H1 (cell line): Measurements from ENCODE around the gene GNAO1. TPM values are rescaled to one million over a fixed set of nuclear protein-coding genes. Genes with fewer than 3 reads are reported as not detected.

Source experiments
- CTCF ChIA-PET: fragments of 300-600 bp; sonication (Branson Sonifier 250); formaldehyde crosslinking; loops from one replicate; lab custom pipeline; 2021; ENCODE audit not compliant: partially characterized antibody; lab: Charles Lee
- POLR2A ChIA-PET: fragments of 300-600 bp; sonication (Branson Sonifier 250); formaldehyde crosslinking; loops from one replicate; lab custom pipeline; 2021; ENCODE audit warnings: inconsistent platforms; ENCODE audit not compliant: partially characterized antibody; lab: Charles Lee
- DNase-seq, 2 experiments: peaks; one replicate each; pipeline versions ENCODE4 v3.0.0 to v3.0.0-alpha.2; 2010 to 2022; ENCODE audit warnings: low spot score in 2 of 2, low read depth in 1 of 2, mixed read lengths in 1 of 2
- FAIRE-seq: peaks from 2 replicates; lab custom pipeline; 2011; peaks lifted over from hg19 to GRCh38; lab: Jason Lieb, UNC
- H2AFZ ChIP-seq: 2 replicates; pipeline ENCODE4 v1.8.1; 2012; ENCODE audit warnings: low read length, inconsistent platforms
- H2AK5ac ChIP-seq: 2 replicates; pipeline ENCODE4 v1.6.1; 2013; ENCODE audit warnings: low read depth, low read length
- H2BK120ac ChIP-seq: replicated peaks from 2 replicates; pipeline ENCODE3; 2013; ENCODE audit warnings: low read depth, low read length, inconsistent platforms
- H2BK12ac ChIP-seq: 2 replicates; pipeline ENCODE4 v1.6.1; 2013; ENCODE audit warnings: low read depth, low read length
- H2BK15ac ChIP-seq: 2 replicates; pipeline ENCODE4 v1.6.1; 2013; ENCODE audit warnings: low read length
- H2BK20ac ChIP-seq: 2 replicates; pipeline ENCODE4 v1.6.1; 2013; ENCODE audit warnings: low read length
- H2BK5ac ChIP-seq: 2 replicates; pipeline ENCODE4 v1.6.1; 2013; ENCODE audit warnings: low read depth, low read length
- H3K14ac ChIP-seq: 2 replicates; pipeline ENCODE4 v1.6.1; 2013; ENCODE audit warnings: inconsistent platforms; ENCODE audit not compliant: insufficient read length
- H3K18ac ChIP-seq: 2 replicates; pipeline ENCODE4 v1.6.1; 2013; ENCODE audit warnings: low read length; ENCODE audit errors: extremely low read depth
- H3K23ac ChIP-seq: 2 replicates; pipeline ENCODE4 v1.6.1; 2013; ENCODE audit warnings: inconsistent platforms; ENCODE audit not compliant: insufficient read length
- H3K23me2 ChIP-seq: 2 replicates; pipeline ENCODE4 v1.6.1; 2013; ENCODE audit warnings: low read depth, low read length
- H3K27ac ChIP-seq: 2 replicates; pipeline ENCODE4 v1.6.1; 2011; ENCODE audit warnings: low read depth, low read length, inconsistent platforms
- H3K27me3 ChIP-seq, 4 experiments: replicated peaks in 1 of 4; 1 replicate in 1 of 4; 2 replicates in 3 of 4; pipeline versions ENCODE4 v1.6.1 to v1.8.1; 2011 to 2013; ENCODE audit warnings: low read length in 3 of 4, mild to moderate bottlenecking in 3 of 4, inconsistent platforms in 2 of 4, mixed read lengths in 2 of 4, moderate library complexity in 1 of 4; ENCODE audit not compliant: control insufficient read depth in 3 of 4, insufficient read depth in 3 of 4; ENCODE audit errors: extremely low read depth in 1 of 4
- H3K36me3 ChIP-seq, 4 experiments: 2 replicates each; pipeline versions ENCODE4 v1.6.1 to v1.8.1; 2011 to 2013; ENCODE audit warnings: mild to moderate bottlenecking in 4 of 4, low read length in 3 of 4, moderate library complexity in 2 of 4, control low read depth in 1 of 4, inconsistent platforms in 1 of 4; ENCODE audit not compliant: insufficient read depth in 4 of 4, control insufficient read depth in 2 of 4
- H3K4ac ChIP-seq: replicated peaks from 2 replicates; pipeline ENCODE3; 2013; ENCODE audit warnings: low read length, low read depth, mixed read lengths, inconsistent platforms; ENCODE audit not compliant: insufficient read length
- H3K4me1 ChIP-seq, 4 experiments: replicated peaks in 1 of 4; 1 replicate in 1 of 4; 2 replicates in 3 of 4; pipeline versions ENCODE4 v1.6.1 to v1.8.1; 2011 to 2013; ENCODE audit warnings: low read length in 3 of 4, inconsistent platforms in 2 of 4, mixed read lengths in 1 of 4; ENCODE audit not compliant: insufficient read depth in 4 of 4, control insufficient read depth in 3 of 4
- H3K4me2 ChIP-seq, 2 experiments: 2 replicates each; pipeline versions ENCODE4 v1.6.1 to v1.8.1; 2011 to 2013; ENCODE audit warnings: low read depth in 2 of 2, low read length in 2 of 2, control low read depth in 1 of 2, inconsistent platforms in 1 of 2, mild to moderate bottlenecking in 1 of 2; ENCODE audit not compliant: insufficient read depth in 1 of 2
- H3K4me3 ChIP-seq, 4 experiments: fragments of 200-600, 300-600 bp in 1 of 4; sonication (generic), shearing (Covaris generic), sonication (Bioruptor Twin) in 1 of 4; 2 replicates each; pipeline versions ENCODE4 v1.5.1 to v1.8.1; 2011 to 2016; ENCODE audit warnings: low read length in 4 of 4, low read depth in 3 of 4, control low read depth in 2 of 4, inconsistent platforms in 2 of 4, mild to moderate bottlenecking in 2 of 4, mixed read lengths in 1 of 4, moderate library complexity in 1 of 4; ENCODE audit not compliant: insufficient read depth in 2 of 4; ENCODE audit errors: extremely low read depth in 1 of 4
- H3K56ac ChIP-seq: replicated peaks from 2 replicates; pipeline ENCODE3; 2013; ENCODE audit warnings: low read depth, mild to moderate bottlenecking, mixed read lengths, low read length, inconsistent platforms; ENCODE audit not compliant: insufficient read length
- H3K79me1 ChIP-seq: 2 replicates; pipeline ENCODE4 v1.6.1; 2013; ENCODE audit warnings: low read depth, low read length, control low read depth
- H3K79me2 ChIP-seq, 2 experiments: 2 replicates each; pipeline versions ENCODE4 v1.6.1 to v1.8.1; 2012 to 2013; ENCODE audit warnings: low read length in 2 of 2, mild to moderate bottlenecking in 2 of 2, inconsistent platforms in 1 of 2; ENCODE audit not compliant: insufficient read depth in 2 of 2, control insufficient read depth in 1 of 2
- H3K9ac ChIP-seq, 4 experiments: replicated peaks in 1 of 4; 1 replicate in 1 of 4; 2 replicates in 3 of 4; pipeline versions ENCODE4 v1.6.1 to v1.8.1; 2011 to 2013; ENCODE audit warnings: low read depth in 3 of 4, low read length in 3 of 4, control low read depth in 2 of 4, mild to moderate bottlenecking in 2 of 4, moderate library complexity in 2 of 4, inconsistent platforms in 1 of 4; ENCODE audit errors: extremely low read depth in 1 of 4
- H3K9me3 ChIP-seq, 2 experiments: 2 replicates each; pipeline versions ENCODE4 v1.6.1 to v1.8.1; 2012 to 2013; ENCODE audit warnings: mild to moderate bottlenecking in 2 of 2, moderate library complexity in 2 of 2, control low read depth in 1 of 2, inconsistent platforms in 1 of 2, low read depth in 1 of 2, low read length in 1 of 2, mixed read lengths in 1 of 2; ENCODE audit not compliant: insufficient read depth in 2 of 2
- H4K20me1 ChIP-seq, 2 experiments: replicated peaks in 1 of 2; 2 replicates each; pipeline versions ENCODE3 to v1.8.1; 2011 to 2013; ENCODE audit warnings: inconsistent platforms in 2 of 2, low read length in 2 of 2, mild to moderate bottlenecking in 1 of 2; ENCODE audit not compliant: insufficient read depth in 2 of 2, control insufficient read depth in 1 of 2
- H4K5ac ChIP-seq: 2 replicates; pipeline ENCODE4 v1.6.1; 2013; ENCODE audit warnings: low read length, low read depth, mixed read lengths, inconsistent platforms; ENCODE audit not compliant: insufficient read length
- H4K8ac ChIP-seq: 2 replicates; pipeline ENCODE4 v1.8.0; 2013; ENCODE audit warnings: mild to moderate bottlenecking, moderate library complexity, low read length, inconsistent platforms; ENCODE audit not compliant: insufficient read depth; ENCODE audit errors: extremely low read depth
- H4K91ac ChIP-seq: replicated peaks from 2 replicates; pipeline ENCODE3; 2013; ENCODE audit warnings: low read length, mixed read lengths, inconsistent platforms; ENCODE audit not compliant: insufficient read length
- SP2 ChIP-seq: IDR thresholded peaks from 2 replicates; pipeline ENCODE4 v1.6.1; 2012; ENCODE audit warnings: mild to moderate bottlenecking, low read length, inconsistent platforms
- SP4 ChIP-seq: IDR thresholded peaks from 2 replicates; pipeline ENCODE4 v1.6.1; 2012; ENCODE audit warnings: low read length, inconsistent platforms
- TBP ChIP-seq: IDR thresholded peaks from 2 replicates; pipeline ENCODE4 v1.6.1; 2011; ENCODE audit warnings: low read depth, low read length, improper control_type of control experiment
- ZNF274 ChIP-seq: IDR thresholded peaks from 2 replicates; pipeline ENCODE4 v1.7.0; 2012; ENCODE audit warnings: low read length, borderline replicate concordance; ENCODE audit errors: extremely low read depth
- WGBS, 2 experiments: shearing (Covaris generic) in 1 of 2; methylation state at CpG; one replicate each; pipeline versions ENCODE4 v1.1.6 to v1.1.7; 2013 to 2015; ENCODE audit warnings: low lambda C conversion rate in 2 of 2, mixed read lengths in 2 of 2, inconsistent platforms in 1 of 2, low coverage in 1 of 2, missing lambda C conversion rate in 1 of 2; ENCODE audit not compliant: insufficient replicate concordance in 2 of 2, insufficient coverage in 1 of 2, insufficient read length in 1 of 2; ENCODE audit errors: extremely low coverage in 1 of 2, missing lambda C conversion rate in 1 of 2; 5-methylcytosine and 5-hydroxymethylcytosine counted together
- polyA plus RNA-seq, 7 experiments: library from polyadenylated mRNA; depleted of rRNA in 3 of 7; stranded (reverse) in 5 of 7; unstranded in 2 of 7; fragments of >200 nt in 5 of 7; fragments of 200-250 nt in 2 of 7; gene quantifications; 1 replicate in 5 of 7; 2 replicates in 1 of 7; 4 replicates in 1 of 7; pipeline versions ENCODE4 v1.2.1 to v1.2.3, GENCODE V29; 2011 to 2013; ENCODE audit warnings: missing spikeins in 2 of 7, mixed read lengths in 2 of 7
- total RNA-seq: library from RNA; stranded (reverse); fragmentation: NEBNext Ultra II Directional; extraction: Animal tissue kit (Norgen Biotek cat#: 25700); gene quantifications from 2 replicates; pipeline ENCODE4 v1.2.1, GENCODE V29; 2021

The GNAO1 gene
- total and polyA plus RNA-seq, 2 of the 8 experiments (the other 6 are each of a cell fraction or from before 2014, with no cell fraction given) = 6.7 to 34.4 TPM

GRCh38 chr16:56278196-56278855 lies 87.0 kb downstream of the GNAO1 start:
- no peak overlapping the region for H2BK120ac ChIP-seq
- H3K23ac ChIP-seq = no peak overlapping the region
- no peak overlapping the region for H3K14ac ChIP-seq
- CTCF ChIA-PET = interaction anchor here (0.6 to 6.6 kb wide), 20 partner anchors 8 to 225 kb away, joined by 3 to 70 read pairs (median 4); no protein-coding TSS in a partner anchor
- H3K4me1 ChIP-seq = peaks cover 0 to 34% (median 30%) of the 10 kb centered on the region in 4 experiments; a peak in 6 of 7 replicates
- H3K36me3 ChIP-seq = peaks cover 0 to 5% (median 0%) of the 10 kb centered on the region in 4 experiments; a peak in 1 of 8 replicates
- H3K79me2 ChIP-seq = no peaks in the 10 kb centered on the region
- no peak overlapping the region; the same call in 1 of the 2 replicates for H2AK5ac ChIP-seq
- peak overlapping the region; percentile 38 for H4K91ac ChIP-seq
- H2BK20ac ChIP-seq = peak overlapping the region; percentile 75; the same call in 1 of the 2 replicates
- 94% methylated on average over 9 of the region's 9 CpGs; no CpG with 5 or more reads in 1 of the 2 experiments for WGBS, 2 experiments
- H3K9me3 ChIP-seq = peaks cover 0 to 8% of the 10 kb centered on the region in 2 experiments; a peak in 2 of 4 replicates
- H3K4me2 ChIP-seq = no peak overlapping the region
- peak overlapping the region; percentile 29 for H3K18ac ChIP-seq
- no peak overlapping the region for H2AFZ ChIP-seq
- TF ChIP-seq TBP (no peak), SP2 (no peak), SP4 (no peak), ZNF274 (no peak)
- H3K4me3 ChIP-seq = no peak overlapping the region
- POLR2A ChIA-PET = interaction anchor here (1.6 to 2.2 kb wide), 2 partner anchors 9 to 28 kb away, joined by 4 to 5 read pairs; no protein-coding TSS in a partner anchor
- H4K20me1 ChIP-seq = no peaks in the 10 kb centered on the region
- peak overlapping the region; percentile 29 for H3K4ac ChIP-seq
- no peaks in the 10 kb centered on the region for H3K27me3 ChIP-seq
- no peak overlapping the region for H4K5ac ChIP-seq
- H3K9ac ChIP-seq = no peak overlapping the region
- no peak overlapping the region for H3K27ac ChIP-seq
- H2BK15ac ChIP-seq = peak overlapping the region; percentile 53; the same call in 1 of the 2 replicates
- H3K23me2 ChIP-seq = no peaks in the 10 kb centered on the region
- FAIRE-seq = no peak
- H3K79me1 ChIP-seq = no peaks in the 10 kb centered on the region; the same call in 1 of the 2 replicates
- no peak overlapping the region for H3K56ac ChIP-seq
- peak overlapping the region; percentile 48; the same call in 1 of the 2 replicates for H2BK5ac ChIP-seq
- H4K8ac ChIP-seq = no peak overlapping the region
- H2BK12ac ChIP-seq = peak overlapping the region; percentile 77; the same call in 1 of the 2 replicates
- DNase-seq = no peak
